ENCODE results near the gene FOXN3.

FOXN3 gene

GRCh38 chr14:89349171-89350008 is 67.6 kb downstream of the FOXN3 start:
- DNase-seq (ENCODE audit: low spot score) = no peak
- POLR2A ChIA-PET (ENCODE audit: low non-redundant PET) = no interaction called here
- H3K27ac ChIP-seq = no peak overlapping the region
- no peak for TF ChIP-seq CTCF (conservative IDR thresholded peaks at IDR 0.05; ENCODE audit: low read depth)
- CTCF ChIA-PET = no interaction called here

GRCh38 chr14:89348722-89349121 is 68.3 kb downstream of the FOXN3 start:
- ChIA-PET CTCF (no interaction called here), POLR2A (ENCODE audit: low non-redundant PET) (no interaction called here)
- no peak for TF ChIP-seq CTCF (conservative IDR thresholded peaks at IDR 0.05; ENCODE audit: low read depth)
- no peak overlapping the region for H3K27ac ChIP-seq
- no peak for DNase-seq (ENCODE audit: low spot score)

- DNase-seq (ENCODE audit: low spot score) = no peak
- no peak overlapping the region for H3K27ac ChIP-seq
- ChIA-PET CTCF (no interaction called here), POLR2A (ENCODE audit: low non-redundant PET) (no interaction called here)
- no peak for TF ChIP-seq CTCF (conservative IDR thresholded peaks at IDR 0.05; ENCODE audit: low read depth)
Measured at GRCh38 chr14:89347885-89348284, 69.1 kb downstream of the FOXN3 start.

GRCh38 chr14:89344920-89345254 is 72.1 kb downstream of the FOXN3 start:
- POLR2A ChIA-PET (ENCODE audit: low non-redundant PET) = no interaction called here

GRCh38 chr14:89343356-89343755 is 73.7 kb downstream of the FOXN3 start:
- ChIA-PET CTCF (interaction anchor here (0.7 kb wide), 1 partner anchor 316 kb away, joined by 4 read pairs; no protein-coding TSS in a partner anchor), POLR2A (ENCODE audit: low non-redundant PET) (no interaction called here)
- no peak for DNase-seq (ENCODE audit: low spot score)
- TF ChIP-seq CTCF (conservative IDR thresholded peaks at IDR 0.05; ENCODE audit: low read depth) = no peak
- H3K27ac ChIP-seq = no peak overlapping the region

More at GRCh38 chr14:89344920-89345254, 72.1 kb downstream of the FOXN3 start:
- no peak overlapping the region for H3K27ac ChIP-seq
- TF ChIP-seq CTCF (conservative IDR thresholded peaks at IDR 0.05; ENCODE audit: low read depth) = no peak
- CTCF ChIA-PET = no interaction called here
- no peak for DNase-seq (ENCODE audit: low spot score)

GRCh38 chr14:89342049-89342448 is 75.0 kb downstream of the FOXN3 start:
- ChIA-PET POLR2A (ENCODE audit: low non-redundant PET) (no interaction called here), CTCF (no interaction called here)
- H3K27ac ChIP-seq = no peak overlapping the region
- no peak for TF ChIP-seq CTCF (conservative IDR thresholded peaks at IDR 0.05; ENCODE audit: low read depth)
- no peak for DNase-seq (ENCODE audit: low spot score)
